Amniotic epithelial cell (primary cell): ENCODE data around the gene HEATR5B.
"Not testable (repeated sequence)": the region's sequence is repeated elsewhere in the genome, so short reads cannot be mapped to it uniquely, and the experiment has no call there.

ENCODE experiments used
- DNase-seq: peaks from one replicate; pipeline ENCODE4 v3.0.0-alpha.2; 2010; ENCODE audit warnings: low read depth

Gene HEATR5B

GRCh38 chr2:37061776-37062175 is 22.4 kb downstream of the HEATR5B start:
- DNase-seq: no peak

GRCh38 chr2:37061013-37061711 is 23.0 kb downstream of the HEATR5B start:
- no peak for DNase-seq

GRCh38 chr2:37060446-37060845 is 23.7 kb downstream of the HEATR5B start:
- no peak for DNase-seq

GRCh38 chr2:37059841-37060240 is 24.3 kb downstream of the HEATR5B start:
- no peak for DNase-seq

GRCh38 chr2:37052600-37053332 is 31.4 kb downstream of the HEATR5B start:
- DNase-seq: no peak

- no peak for DNase-seq
Observed at GRCh38 chr2:37039580-37039979, 44.6 kb downstream of the HEATR5B start.

- no peak for DNase-seq
Observed at GRCh38 chr2:37037771-37038170, 46.4 kb downstream of the HEATR5B start.

- no peak for DNase-seq
Observed at GRCh38 chr2:37029758-37030157, 54.4 kb downstream of the HEATR5B start.

- DNase-seq: peak; percentile 12
Observed at GRCh38 chr2:37026050-37026449, 58.1 kb downstream of the HEATR5B start.

GRCh38 chr2:37020887-37021796 is 63.0 kb downstream of the HEATR5B start:
- peak; percentile 28 for DNase-seq

GRCh38 chr2:37020212-37020886 is 63.8 kb downstream of the HEATR5B start:
- peak; percentile 89 for DNase-seq

GRCh38 chr2:37013315-37013641 is 70.9 kb downstream of the HEATR5B start:
- DNase-seq: no peak

- no peak for DNase-seq
Observed at GRCh38 chr2:37011130-37011529, 73.0 kb downstream of the HEATR5B start.

- DNase-seq: peak; percentile 54
Observed at GRCh38 chr2:37005118-37005868, 78.9 kb downstream of the HEATR5B start.

- no peak for DNase-seq
Observed at GRCh38 chr2:37000988-37001556, 83.1 kb downstream of the HEATR5B start.

- peak; percentile 54 for DNase-seq
Observed at GRCh38 chr2:37000318-37000717, 83.9 kb downstream of the HEATR5B start.

- not testable (repeated sequence) for DNase-seq
Observed at GRCh38 chr2:36999416-36999815, 84.8 kb downstream of the HEATR5B start.

GRCh38 chr2:36993841-36994620 is 90.1 kb downstream of the HEATR5B start:
- peak; percentile 19 for DNase-seq

- DNase-seq: no peak
Observed at GRCh38 chr2:36988008-36988407, 96.2 kb downstream of the HEATR5B start.

- no peak for DNase-seq
Observed at GRCh38 chr2:36982467-36982866, 101.7 kb downstream of the HEATR5B start.
